HG03520 (cell line): Measurements from ENCODE around the gene CCNE1.

Source experiments
- ATAC-seq: cut with Tn5 transposase; IDR thresholded peaks from one replicate; pipeline ENCODE4 v1.9.1; 2021; ENCODE audit warnings: mild to moderate bottlenecking, moderate library complexity; ENCODE audit not compliant: unreplicated experiment

CCNE1 gene

GRCh38 chr19:29873024-29873800 is 61.4 kb downstream of the CCNE1 start:
- ATAC-seq = no peak
